ENCODE results near the gene TMCC2. TPM values are rescaled to one million over a fixed set of nuclear protein-coding genes. Genes with fewer than 3 reads are reported as not detected.

The TMCC2 gene
- total and polyA plus RNA-seq, 2 of the 8 experiments (the other 6 are each of a cell fraction or from before 2014, with no cell fraction given), result 6.7 to 6.8 TPM

DNA sequence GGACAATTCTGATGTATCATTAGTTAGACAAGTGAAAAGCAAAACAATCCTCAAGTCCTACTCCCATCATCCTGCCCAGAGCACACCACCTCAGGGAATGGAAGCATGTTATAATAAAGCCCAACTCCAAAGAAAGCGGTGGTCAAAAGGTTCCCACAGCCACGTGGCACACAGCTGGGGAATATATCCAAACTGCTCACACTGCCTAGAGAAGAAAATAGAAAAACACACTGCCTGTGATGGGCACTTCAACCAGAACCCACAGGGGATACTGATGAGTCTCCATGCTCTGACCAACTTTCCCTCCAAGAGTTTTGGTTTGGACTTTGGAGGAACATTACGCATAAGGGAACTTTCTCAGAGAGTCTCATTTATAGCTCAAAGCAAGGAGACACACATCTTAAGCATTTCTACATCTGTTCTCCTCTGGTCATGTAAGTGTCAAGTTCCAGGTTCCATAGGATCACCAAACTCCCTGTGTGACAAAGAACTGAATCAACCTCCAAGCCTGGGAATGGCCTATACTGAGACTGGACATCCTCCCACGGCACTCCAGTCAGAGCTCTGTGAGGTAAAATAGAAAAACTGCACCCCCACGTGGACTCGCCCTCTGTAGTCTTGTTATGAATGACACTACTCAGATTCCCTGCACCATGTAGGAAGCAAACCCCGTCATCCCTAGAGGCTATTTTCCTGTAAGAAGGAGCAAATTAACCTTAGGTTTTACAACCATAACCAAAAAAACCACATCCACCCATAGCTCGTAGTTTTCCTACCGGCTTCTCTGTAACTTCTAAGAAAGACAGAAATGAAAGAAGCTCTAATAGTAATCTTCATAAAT is 28.4 kb upstream of the TMCC2 start:
- FAIRE-seq, result no peak
- Histone ChIP-seq H3K23ac (ENCODE audit: insufficient read length) (no peak overlapping the region), H3K14ac (ENCODE audit: insufficient read length) (no peak overlapping the region), H3K18ac (ENCODE audit: extremely low read depth, low read length) (no peak overlapping the region), H4K8ac (ENCODE audit: extremely low read depth, insufficient read depth, low read length) (no peak overlapping the region), H3K9ac (replicated peaks in 1 of 4; ENCODE audit: extremely low read depth in 1 of 4, low read depth in 3 of 4, low read length in 3 of 4) (no peak overlapping the region), H3K27me3 (replicated peaks in 1 of 4; ENCODE audit: control insufficient read depth in 3 of 4, extremely low read depth in 1 of 4, insufficient read depth in 3 of 4, low read length in 3 of 4) (no peaks in the 10 kb centered on the region), H3K79me2 (ENCODE audit: control insufficient read depth in 1 of 2, insufficient read depth in 2 of 2, low read length in 2 of 2) (peaks cover 0 to 62% of the 10 kb centered on the region in 2 experiments; a peak in 3 of 4 replicates), H4K5ac (ENCODE audit: insufficient read length, low read depth, low read length) (no peak overlapping the region), H3K9me3 (ENCODE audit: insufficient read depth in 2 of 2, low read depth in 1 of 2, low read length in 1 of 2) (no peaks in the 10 kb centered on the region), H2AK5ac (ENCODE audit: low read depth, low read length) (no peak overlapping the region), H3K36me3 (ENCODE audit: control insufficient read depth in 2 of 4, insufficient read depth in 4 of 4, low read length in 3 of 4) (no peaks in the 10 kb centered on the region), H3K56ac (replicated peaks; ENCODE audit: insufficient read length, low read depth, low read length) (no peak overlapping the region), H3K23me2 (ENCODE audit: low read depth, low read length) (no peaks in the 10 kb centered on the region; the same call in 1 of the 2 replicates), H4K20me1 (replicated peaks in 1 of 2; ENCODE audit: control insufficient read depth in 1 of 2, insufficient read depth in 2 of 2, low read length in 2 of 2) (no peaks in the 10 kb centered on the region), H2BK20ac (ENCODE audit: low read length) (no peak overlapping the region), H2BK120ac (replicated peaks; ENCODE audit: low read depth, low read length) (no peak overlapping the region), H3K4ac (replicated peaks; ENCODE audit: insufficient read length, low read depth, low read length) (no peak overlapping the region), H3K4me2 (ENCODE audit: insufficient read depth in 1 of 2, low read depth in 2 of 2, low read length in 2 of 2) (no peak overlapping the region), H2BK12ac (ENCODE audit: low read depth, low read length) (no peak overlapping the region), H3K27ac (ENCODE audit: low read depth, low read length) (no peak overlapping the region), H2BK15ac (ENCODE audit: low read length) (no peak overlapping the region; the same call in 1 of the 2 replicates), H3K4me3 (ENCODE audit: extremely low read depth in 1 of 4, insufficient read depth in 2 of 4, low read depth in 3 of 4, low read length in 4 of 4) (no peak overlapping the region), H2AFZ (ENCODE audit: low read length) (no peak overlapping the region), H3K79me1 (ENCODE audit: low read depth, low read length) (peaks cover 8% of the 10 kb centered on the region), H4K91ac (replicated peaks; ENCODE audit: insufficient read length, low read length) (no peak overlapping the region), H2BK5ac (ENCODE audit: low read depth, low read length) (no peak overlapping the region), H3K4me1 (replicated peaks in 1 of 4; ENCODE audit: control insufficient read depth in 3 of 4, insufficient read depth in 4 of 4, low read length in 3 of 4) (peaks cover 0 to 12% (median 5%) of the 10 kb centered on the region in 4 experiments; a peak in 6 of 7 replicates)
- DNase-seq (ENCODE audit: low read depth in 1 of 2, low spot score in 2 of 2), result no peak
- ChIA-PET POLR2A (ENCODE audit: partially characterized antibody) (interaction anchor here (0.6 to 1.0 kb wide), 2 partner anchors 12 to 164 kb away, joined by 3 read pairs; no protein-coding TSS in a partner anchor), CTCF (ENCODE audit: partially characterized antibody) (interaction anchor here (0.6 to 1.9 kb wide), 9 partner anchors 9 to 210 kb away, joined by 3 to 5 read pairs (median 4); no protein-coding TSS in a partner anchor)
- 94% methylated on average over 9 of the region's 9 CpGs; no CpG with 5 or more reads in 1 of the 2 experiments for WGBS, 2 experiments (ENCODE audit: extremely low coverage in 1 of 2, insufficient coverage in 1 of 2, insufficient read length in 1 of 2, insufficient replicate concordance in 2 of 2, low coverage in 1 of 2, low lambda C conversion rate in 2 of 2, missing lambda C conversion rate in 1 of 2)
- TF ChIP-seq TAF7 (optimal IDR thresholded peaks at IDR 0.05; ENCODE audit: borderline replicate concordance, low read depth, low read length), result no peak
- TF ChIP-seq, protein P1, sequence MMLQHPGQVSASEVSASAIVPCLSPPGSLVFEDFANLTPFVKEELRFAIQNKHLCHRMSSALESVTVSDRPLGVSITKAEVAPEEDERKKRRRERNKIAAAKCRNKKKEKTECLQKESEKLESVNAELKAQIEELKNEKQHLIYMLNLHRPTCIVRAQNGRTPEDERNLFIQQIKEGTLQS (IDR thresholded peaks at IDR 0.05; ENCODE audit: insufficient read depth, low read depth, low read length), result no peak
- no peak for TF ChIP-seq RFX5 (IDR thresholded peaks at IDR 0.05; ENCODE audit: borderline replicate concordance, low read depth, low read length)

All from H1 (cell line).